NOMO-1 (cell line): Measurements from ENCODE around the gene CRTC3.
A peak's percentile ranks its signal among the peaks of the same experiment; 100 is the strongest.
"Not testable (repeated sequence)": the region's sequence is repeated elsewhere in the genome, so short reads cannot be mapped to it uniquely, and the experiment has no call there.

ENCODE experiments used
- DNase-seq, 2 experiments: peaks; one replicate each; lab custom pipeline; 2025; ENCODE audit not compliant: unreplicated experiment in 2 of 2; lab: John Stamatoyannopoulos, UW

Gene CRTC3

GRCh38 chr15:90519688-90520087, 10.0 kb upstream of the CRTC3 start:
- DNase-seq: no peak

GRCh38 chr15:90520365-90520764, 9.4 kb upstream of the CRTC3 start:
- DNase-seq: no peak

DNA sequence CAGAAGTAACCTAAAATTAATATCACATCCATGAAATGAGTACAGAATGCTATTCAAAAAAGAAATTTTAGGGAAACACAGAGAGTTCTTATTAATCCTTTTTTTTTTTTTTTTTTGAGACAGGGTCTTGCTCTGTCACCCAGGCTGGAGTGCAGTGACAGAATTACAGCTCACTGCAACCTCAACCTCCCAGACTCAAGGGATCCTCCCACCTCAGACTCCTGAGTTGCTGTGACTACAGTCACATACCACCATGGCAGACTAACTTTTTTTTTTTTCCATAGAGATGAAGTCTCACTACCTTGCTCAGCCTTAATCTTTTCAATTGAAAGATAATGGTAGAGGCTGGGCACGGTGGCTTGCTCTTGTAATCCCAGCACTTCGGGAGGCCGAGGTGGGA, 6.3 kb upstream of the CRTC3 start:
- DNase-seq: no peak

DNA sequence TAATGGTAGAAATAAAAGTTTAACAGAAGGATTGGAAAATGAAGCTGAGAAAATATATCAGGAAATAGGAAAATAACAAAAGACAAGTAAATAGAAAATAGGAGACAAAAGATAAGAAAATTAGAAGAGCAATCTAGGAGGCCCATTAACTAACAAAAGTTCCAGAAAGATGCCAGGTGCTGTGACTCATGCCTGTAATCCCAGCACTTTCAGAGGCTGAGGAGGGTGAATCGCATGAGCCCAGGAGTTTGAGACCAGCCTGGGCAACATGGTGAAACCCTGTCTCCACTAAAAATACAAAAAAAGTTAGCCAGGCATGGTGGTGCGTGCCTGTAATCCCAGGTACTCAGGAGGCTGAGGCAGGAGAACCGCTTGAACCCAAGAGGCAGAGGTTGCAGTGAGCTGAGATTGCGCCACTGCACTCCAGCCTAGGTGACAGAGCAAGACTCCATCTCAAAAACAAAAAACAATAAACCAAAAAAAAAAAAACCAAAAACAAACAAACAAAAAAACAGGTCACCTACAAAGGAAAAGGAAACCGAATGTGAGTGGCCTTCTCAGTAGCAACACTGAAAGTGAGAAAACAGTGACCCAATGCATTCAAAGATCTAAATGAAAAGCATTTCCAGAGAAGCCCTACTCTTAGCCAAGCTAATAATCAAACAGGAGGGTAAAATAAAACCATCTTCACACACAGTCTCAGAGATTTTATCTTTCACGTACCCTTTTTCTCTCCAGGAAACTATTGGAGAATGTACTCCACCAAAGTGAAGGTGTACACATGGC, 5.5 kb upstream of the CRTC3 start:
- not testable (repeated sequence) for DNase-seq

DNA sequence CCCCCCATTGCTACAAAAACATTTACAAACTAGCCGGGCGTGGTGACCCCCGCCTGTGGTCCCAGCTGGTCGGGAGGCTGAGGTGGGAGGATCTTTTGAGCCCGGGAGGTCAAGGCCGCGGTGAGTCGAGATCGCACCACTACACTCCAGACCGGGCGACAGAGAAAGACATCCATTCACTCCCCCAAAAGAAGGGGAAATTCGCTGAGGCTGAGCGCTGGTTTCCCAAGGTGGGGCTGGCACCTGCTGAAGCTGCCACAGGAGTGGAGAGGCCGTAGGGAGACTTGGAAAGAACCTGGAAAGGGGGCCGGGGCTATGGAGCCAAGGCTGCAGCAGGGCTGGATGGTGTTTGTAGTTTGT, 732 bp upstream of the CRTC3 start:
- DNase-seq: no peak

GRCh38 chr15:90530250-90531051, 728 bp downstream of the CRTC3 start:
- DNase-seq: peak; percentile 21 to 31

DNA sequence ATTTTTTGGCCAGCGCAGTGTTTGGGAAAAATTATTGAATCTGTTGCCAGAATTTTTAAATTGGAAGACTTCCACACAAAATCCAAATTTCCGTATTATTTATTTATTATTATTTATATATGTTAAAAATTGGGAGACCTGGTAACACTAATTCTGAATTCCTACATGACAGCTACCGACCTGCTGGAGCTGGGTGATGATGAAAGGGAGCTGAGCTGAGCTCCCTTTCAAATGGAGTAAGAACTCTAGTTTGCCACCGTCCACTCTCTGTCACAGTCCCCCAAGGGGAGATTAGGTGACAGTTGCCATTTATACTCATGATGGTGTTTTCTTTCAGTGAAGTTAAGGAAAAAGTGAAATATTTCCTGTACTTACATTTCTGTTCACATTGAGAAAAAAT, 1.4 kb downstream of the CRTC3 start:
- no peak for DNase-seq

DNA sequence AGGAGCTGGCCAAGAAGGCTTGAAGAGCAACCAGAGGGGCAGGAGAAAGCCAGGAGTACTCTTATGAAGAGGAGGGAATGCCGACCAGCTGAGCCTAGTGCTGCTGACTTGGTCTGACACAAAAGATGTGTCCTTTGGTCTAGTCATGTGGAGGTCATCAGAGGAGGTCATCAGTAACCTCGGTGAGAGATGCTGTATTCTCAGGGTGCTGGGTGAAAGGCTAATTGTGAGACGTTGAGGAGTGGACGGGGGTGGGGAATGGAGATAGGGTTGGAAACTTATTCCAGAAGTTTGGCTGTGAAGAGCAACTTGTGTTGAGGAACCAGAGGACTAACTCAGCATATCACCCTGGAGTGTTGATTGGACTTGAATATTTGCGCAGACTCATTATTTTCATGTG, 5.5 kb downstream of the CRTC3 start:
- DNase-seq: no peak

DNA sequence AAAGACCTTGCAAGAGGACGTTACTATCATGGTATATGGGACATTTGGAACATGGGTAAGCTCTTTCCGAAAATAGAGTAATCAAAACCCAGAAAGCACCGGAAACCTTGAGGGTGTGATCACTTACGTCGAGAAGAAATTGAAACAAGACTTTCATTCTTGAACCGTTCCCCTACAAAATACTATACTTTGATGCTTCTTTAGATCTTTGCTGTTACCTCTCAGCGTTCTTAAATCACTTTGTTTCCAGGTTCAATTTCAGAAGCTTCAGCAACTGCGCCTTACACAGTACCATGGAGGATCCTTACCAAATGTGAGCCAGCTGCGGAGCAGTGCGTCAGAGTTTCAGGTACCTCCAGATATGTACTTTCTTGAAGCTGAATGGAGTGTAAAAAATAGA, 10.1 kb downstream of the CRTC3 start:
- no peak for DNase-seq

DNA sequence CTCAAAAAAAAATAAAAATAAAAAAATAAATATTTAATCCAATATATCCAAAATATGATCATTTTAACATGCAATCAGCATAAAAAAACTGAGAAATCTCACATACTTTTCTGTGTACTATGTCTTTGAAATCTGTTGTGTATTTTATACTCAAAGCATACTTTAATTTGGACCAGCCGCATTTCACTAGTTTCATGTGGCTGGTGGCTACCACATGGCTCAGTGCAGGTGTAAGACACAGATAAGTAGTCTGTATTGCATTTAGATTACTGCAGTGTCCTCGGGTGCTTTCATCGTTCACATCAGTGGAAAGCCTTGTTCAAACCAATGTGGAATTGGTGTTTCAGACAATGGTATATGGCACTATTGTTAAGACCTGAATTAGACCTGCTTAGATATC, 11.0 kb downstream of the CRTC3 start:
- no peak for DNase-seq

DNA sequence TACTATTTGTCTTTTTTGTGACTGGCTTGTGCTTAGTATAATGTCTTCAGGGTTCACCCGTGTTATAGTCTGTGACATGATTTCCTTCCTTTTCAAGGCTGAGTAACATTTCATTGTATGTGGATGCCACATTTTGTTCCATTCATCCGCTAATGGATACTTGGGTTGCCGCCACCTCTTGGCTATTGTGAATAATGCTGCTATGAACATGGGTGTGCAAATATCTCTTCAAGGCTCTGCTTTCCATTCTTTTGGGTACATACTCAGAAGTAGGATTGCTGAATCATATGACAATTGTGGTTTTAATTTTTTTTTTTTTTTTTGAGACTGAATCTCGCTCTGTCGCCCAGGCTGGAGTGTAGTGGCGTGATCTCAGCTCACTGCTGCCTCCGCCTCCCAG, 15.4 kb downstream of the CRTC3 start:
- no peak for DNase-seq

GRCh38 chr15:90547540-90547939, 17.8 kb downstream of the CRTC3 start:
- no peak for DNase-seq

DNA sequence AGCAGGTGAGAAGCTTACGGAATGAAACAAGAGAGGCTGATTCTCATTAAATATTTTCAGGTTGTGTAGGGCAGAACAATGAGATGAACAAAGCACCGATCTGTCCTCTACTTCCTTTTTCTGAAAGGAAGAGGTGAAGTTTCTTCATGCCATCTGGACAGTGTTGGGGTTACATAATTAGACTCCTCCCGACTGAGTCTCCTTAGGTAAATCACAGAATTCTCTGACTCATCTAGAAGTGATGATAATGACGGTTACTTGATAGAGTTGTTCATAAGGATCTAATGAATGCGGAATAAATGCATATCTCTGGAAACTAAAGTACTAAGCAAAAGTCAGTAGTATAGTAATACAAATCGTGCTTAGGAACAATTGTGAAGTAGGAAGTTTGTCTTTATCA, 21.2 kb downstream of the CRTC3 start:
- DNase-seq: peak; percentile 62 to 95

DNA sequence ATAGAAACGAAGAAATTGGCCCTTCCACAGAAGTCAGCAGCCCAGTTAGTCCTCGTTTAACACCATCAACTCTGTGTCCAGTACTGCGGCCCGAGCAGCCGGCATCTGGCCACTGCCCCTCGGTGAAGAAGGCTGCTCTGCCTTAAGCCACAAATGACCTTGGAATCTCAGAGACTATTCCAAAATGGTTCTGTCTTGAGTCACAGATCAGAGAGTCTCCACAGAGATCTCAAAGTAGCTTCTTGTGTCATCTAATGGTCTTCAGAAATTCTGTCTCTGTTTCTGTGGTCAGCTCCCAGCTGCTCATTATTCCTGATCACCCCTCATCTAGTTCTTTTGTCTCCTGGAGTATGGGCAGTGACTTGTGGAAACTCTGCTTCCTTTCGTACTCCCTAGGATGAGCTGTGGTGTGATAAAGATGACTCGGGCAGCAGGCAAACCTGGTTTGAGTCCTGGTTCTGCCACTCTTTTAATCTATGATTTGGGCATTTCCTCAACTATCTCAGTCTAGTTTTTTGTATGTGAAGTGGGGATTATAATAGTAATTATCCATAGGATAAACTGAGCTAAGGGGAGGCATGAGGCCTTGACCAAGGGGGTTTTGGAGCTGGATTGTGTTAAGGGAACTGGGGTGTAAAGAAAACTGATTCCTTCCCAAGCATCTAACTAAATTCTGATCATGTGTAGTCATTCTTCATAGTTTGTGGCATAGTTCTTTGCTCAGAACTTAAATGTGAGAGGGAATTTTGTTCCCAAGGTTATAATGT, 22.6 kb downstream of the CRTC3 start:
- no peak for DNase-seq

DNA sequence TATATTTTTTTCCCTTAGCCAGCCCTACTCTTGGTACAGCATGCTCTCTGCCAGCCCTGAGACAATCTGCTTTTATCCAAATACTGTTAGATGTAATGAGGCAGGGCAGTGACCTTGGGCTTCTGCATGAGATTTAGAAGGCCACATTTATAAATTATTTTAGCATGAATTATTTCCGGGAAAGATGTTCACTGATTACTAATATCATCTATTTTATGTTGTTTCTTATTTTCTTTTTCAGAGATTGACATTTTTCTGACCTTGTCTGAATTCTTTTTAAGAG, 23.1 kb downstream of the CRTC3 start:
- no peak for DNase-seq

DNA sequence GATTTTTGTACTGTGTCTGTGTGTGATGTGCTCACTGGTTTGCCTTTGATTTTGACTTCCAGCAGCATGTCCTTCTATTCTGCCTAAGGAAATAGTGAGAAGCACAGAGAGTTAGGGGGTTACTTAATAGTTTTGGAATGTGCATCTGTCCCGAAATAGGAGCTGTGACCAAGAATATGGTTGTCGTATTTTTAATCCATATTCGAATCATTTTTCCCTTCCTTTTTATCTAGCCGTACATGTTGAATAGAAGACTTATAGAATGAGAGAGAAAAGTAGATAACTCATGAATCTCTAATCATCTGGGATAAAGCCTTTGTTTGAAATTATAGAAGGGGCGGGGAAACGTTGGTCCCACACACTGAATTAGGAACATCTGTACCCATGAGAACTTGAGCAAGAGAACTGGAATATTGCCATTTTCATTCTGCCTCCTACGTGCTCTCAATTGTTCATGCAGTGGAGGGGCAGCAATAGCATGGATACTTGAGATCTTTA, 23.6 kb downstream of the CRTC3 start:
- no peak for DNase-seq

DNA sequence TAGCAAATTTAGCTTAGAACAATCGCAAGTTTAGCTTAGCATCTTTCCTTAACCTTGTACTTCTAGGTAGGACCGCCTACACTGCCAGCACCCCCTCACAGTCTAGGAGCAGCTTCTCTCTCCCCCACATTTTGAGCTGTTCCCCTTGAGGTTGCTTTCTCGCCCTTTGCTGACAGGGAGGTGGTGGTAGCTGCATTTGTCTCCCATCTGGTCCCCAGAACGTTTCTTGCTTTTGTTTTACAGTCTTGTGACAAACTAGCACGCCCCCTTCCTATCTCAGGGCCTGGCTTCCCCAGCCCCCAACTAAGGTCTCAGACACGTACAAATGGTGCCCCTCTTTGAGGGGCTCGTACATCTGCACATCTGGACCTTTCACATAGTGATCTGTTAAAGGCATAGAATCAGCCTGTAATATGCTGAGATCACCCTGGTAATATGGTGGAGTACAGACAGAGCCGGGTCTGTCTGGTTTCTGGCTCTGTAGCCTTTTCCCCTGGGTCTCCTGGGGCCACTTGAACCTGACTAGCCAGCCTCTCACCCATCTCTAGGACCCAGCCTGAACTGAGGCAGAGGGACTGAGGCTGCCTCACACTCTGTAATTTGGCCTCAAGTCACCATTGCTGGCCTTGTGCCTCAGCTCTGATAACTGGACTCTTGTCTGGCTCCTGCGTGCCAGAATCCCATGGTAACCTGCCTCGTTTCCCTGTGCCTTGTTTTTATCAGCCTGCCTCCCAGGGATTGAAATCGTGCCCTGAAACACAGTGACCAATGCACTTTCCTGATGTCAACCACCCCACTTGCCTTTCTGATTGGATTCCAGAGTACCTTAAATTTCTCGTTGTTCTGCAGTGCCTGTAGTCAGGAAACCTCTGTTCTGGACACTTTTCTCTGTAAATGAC, 27.7 kb downstream of the CRTC3 start:
- DNase-seq: no peak

DNA sequence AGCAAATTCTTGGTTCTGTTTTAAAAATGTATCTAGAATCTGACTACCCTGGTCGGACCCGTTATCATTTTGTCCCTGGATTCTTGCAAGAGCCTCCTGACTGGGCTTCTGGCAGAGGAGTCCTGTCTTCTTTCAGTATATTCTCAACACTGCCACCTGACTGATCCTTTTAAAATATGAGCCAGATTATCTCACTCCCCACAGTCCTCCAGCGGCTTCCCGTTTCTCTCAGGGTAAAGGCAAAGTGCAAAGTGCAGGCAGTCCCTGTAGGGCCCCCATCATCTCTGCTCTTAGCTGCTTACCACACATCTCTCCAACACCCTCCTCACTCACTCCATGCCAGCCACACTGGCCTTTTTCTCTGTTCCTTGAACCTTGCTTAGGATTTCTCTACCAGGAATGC, 28.4 kb downstream of the CRTC3 start:
- peak; percentile 71 to 82 for DNase-seq

DNA sequence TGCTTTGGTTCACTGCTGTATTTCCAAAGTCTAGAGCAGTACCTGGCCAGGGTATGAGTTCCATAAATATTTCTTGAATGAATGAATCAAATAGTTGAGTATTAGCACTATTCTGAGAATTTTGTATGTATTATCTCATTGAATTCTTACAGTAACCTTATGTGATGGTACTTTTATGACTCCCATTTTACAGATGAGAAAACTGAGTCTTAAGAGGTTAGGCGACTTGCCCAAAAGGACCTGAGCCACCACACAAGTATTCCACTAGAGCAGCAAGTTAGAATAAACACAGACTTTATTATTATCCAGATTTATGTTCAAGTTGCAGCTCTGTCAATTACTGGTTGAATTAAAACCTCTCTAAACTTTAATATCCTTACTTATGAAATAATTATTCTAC, 29.4 kb downstream of the CRTC3 start:
- no peak for DNase-seq

GRCh38 chr15:90560229-90560776, 30.6 kb downstream of the CRTC3 start:
- no peak for DNase-seq
